HEK293 (cell line): ENCODE measurements around the gene ACSM6.

ENCODE experiments used
- AEBP2 ChIP-seq: fragments of 450-650 bp; formaldehyde crosslinking; IDR thresholded peaks from 2 replicates; pipeline ENCODE4 v1.5.1; 2016; ENCODE audit warnings: missing biosample characterization, missing genetic modification characterization, borderline replicate concordance
- BCL11B ChIP-seq: fragments of 450-650 bp; formaldehyde crosslinking; IDR thresholded peaks from 2 replicates; pipeline ENCODE4 v1.5.1; 2016; ENCODE audit warnings: low read depth, missing biosample characterization, missing genetic modification characterization
- CTCF ChIP-seq: fragments of 450-650 bp; formaldehyde crosslinking; IDR thresholded peaks from 2 replicates; pipeline ENCODE4 v1.5.1; 2016; ENCODE audit warnings: missing biosample characterization, missing genetic modification characterization
- ELK4 ChIP-seq: IDR thresholded peaks from 2 replicates; pipeline ENCODE4 v1.6.1; 2011; ENCODE audit warnings: mild to moderate bottlenecking, low read depth, low read length, borderline replicate concordance
- GFI1B ChIP-seq: fragments of 450-650 bp; formaldehyde crosslinking; IDR thresholded peaks from 2 replicates; pipeline ENCODE4 v1.5.1; 2016; ENCODE audit warnings: missing biosample characterization, missing genetic modification characterization
- HOXC10 ChIP-seq: sonication (generic); formaldehyde crosslinking; IDR thresholded peaks from 2 replicates; pipeline ENCODE4 v1.8.1; 2023; ENCODE audit warnings: mild to moderate bottlenecking, missing genetic modification reagents
- HOXD13 ChIP-seq: sonication (generic); formaldehyde crosslinking; IDR thresholded peaks from 2 replicates; pipeline ENCODE4 v1.8.0; 2022; ENCODE audit warnings: missing genetic modification reagents, borderline replicate concordance
- INSM2 ChIP-seq: fragments of 450-650 bp; formaldehyde crosslinking; IDR thresholded peaks from 2 replicates; pipeline ENCODE4 v1.5.1; 2016; ENCODE audit warnings: missing biosample characterization, missing genetic modification characterization
- KLF8 ChIP-seq: fragments of 450-650 bp; formaldehyde crosslinking; IDR thresholded peaks from 2 replicates; pipeline ENCODE4 v1.5.1; 2016; ENCODE audit warnings: missing biosample characterization, missing genetic modification characterization
- PATZ1 ChIP-seq: fragments of 450-650 bp; formaldehyde crosslinking; IDR thresholded peaks from 2 replicates; pipeline ENCODE4 v1.5.1; 2016; ENCODE audit warnings: missing biosample characterization, missing genetic modification characterization
- PRDM10 ChIP-seq: fragments of 450-650 bp; formaldehyde crosslinking; IDR thresholded peaks from 2 replicates; pipeline ENCODE4 v1.5.1; 2016; ENCODE audit warnings: missing biosample characterization, missing genetic modification characterization
- SP3 ChIP-seq: fragments of 450-650 bp; formaldehyde crosslinking; IDR thresholded peaks from 2 replicates; pipeline ENCODE4 v1.5.1; 2016; ENCODE audit warnings: missing biosample characterization, missing genetic modification characterization
- TRIM28 ChIP-seq: IDR thresholded peaks from 2 replicates; pipeline ENCODE4 v1.6.1; 2011; ENCODE audit warnings: low read length, control low read depth, borderline replicate concordance
- ZBTB44 ChIP-seq: fragments of 450-650 bp; IDR thresholded peaks from 2 replicates; pipeline ENCODE4 v1.5.1; 2018; ENCODE audit warnings: missing biosample characterization, mild to moderate bottlenecking, missing genetic modification characterization
- ZFP37 ChIP-seq: fragments of 450-650 bp; formaldehyde crosslinking; IDR thresholded peaks from 2 replicates; pipeline ENCODE4 v1.5.1; 2016; ENCODE audit warnings: missing biosample characterization, missing genetic modification characterization
- ZNF138 ChIP-seq: fragments of 450-650 bp; formaldehyde crosslinking; IDR thresholded peaks from 2 replicates; pipeline ENCODE4 v1.5.1; 2016; ENCODE audit warnings: missing biosample characterization, missing genetic modification characterization, borderline replicate concordance
- ZNF362 ChIP-seq: fragments of 450-650 bp; formaldehyde crosslinking; IDR thresholded peaks from 2 replicates; pipeline ENCODE4 v1.5.1; 2016; ENCODE audit warnings: missing biosample characterization, missing genetic modification characterization
- ZNF398 ChIP-seq: fragments of 450-650 bp; formaldehyde crosslinking; IDR thresholded peaks from 2 replicates; pipeline ENCODE4 v1.5.1; 2017; ENCODE audit warnings: missing biosample characterization, missing genetic modification characterization
- ZNF423 ChIP-seq: fragments of 450-650 bp; formaldehyde crosslinking; IDR thresholded peaks from 2 replicates; pipeline ENCODE4 v1.5.1; 2016; ENCODE audit warnings: missing biosample characterization, missing genetic modification characterization
- ZNF433 ChIP-seq: fragments of 450-650 bp; formaldehyde crosslinking; IDR thresholded peaks from 2 replicates; pipeline ENCODE4 v1.5.1; 2016; ENCODE audit warnings: missing biosample characterization, missing genetic modification characterization, low read depth
- ZNF664 ChIP-seq: fragments of 450-650 bp; formaldehyde crosslinking; IDR thresholded peaks from 2 replicates; pipeline ENCODE4 v1.5.1; 2016; ENCODE audit warnings: missing biosample characterization, missing genetic modification characterization
- ZNF785 ChIP-seq: fragments of 450-650 bp; formaldehyde crosslinking; IDR thresholded peaks from 2 replicates; pipeline ENCODE4 v1.5.1; 2016; ENCODE audit warnings: missing biosample characterization, missing genetic modification characterization
- ZNF830 ChIP-seq: fragments of 450-650 bp; IDR thresholded peaks from 2 replicates; pipeline ENCODE4 v1.5.0; 2018; ENCODE audit warnings: missing biosample characterization, missing genetic modification characterization, low read depth, mild to moderate bottlenecking, moderate library complexity

ACSM6 gene

GRCh38 chr10:95266674-95267095 is 72.6 kb downstream of the ACSM6 start (continued):
- no peak for TF ChIP-seq HOXC10 (CRISPR knock-in tag)
- TF ChIP-seq SP3 (tag by site-specific recombination): no peak
- TF ChIP-seq HOXD13: no peak
- TF ChIP-seq PRDM10 (tag by site-specific recombination): 0 out of 2 replicates have a peak, but pooled peaks have one; percentile 8
- no peak for TF ChIP-seq PATZ1 (tag by site-specific recombination)
- no peak for TF ChIP-seq CTCF (tag by site-specific recombination)
- TF ChIP-seq ZBTB44 (tag by site-specific recombination): no peak
- no peak for TF ChIP-seq KLF8
- no peak for TF ChIP-seq AEBP2
- TF ChIP-seq ZNF664 (tag by site-specific recombination): no peak; the same call in 1 of the 2 replicates
- no peak for TF ChIP-seq ZNF830
- no peak for TF ChIP-seq GFI1B (tag by site-specific recombination)
- TF ChIP-seq ZNF433 (tag by site-specific recombination): no peak
- no peak for TF ChIP-seq ZNF785 (tag by site-specific recombination)
- TF ChIP-seq ZNF138 (tag by site-specific recombination): no peak
- TF ChIP-seq ELK4: no peak
- no peak for TF ChIP-seq ZNF423 (tag by site-specific recombination)
- TF ChIP-seq ZFP37 (tag by site-specific recombination): no peak
- TF ChIP-seq ZNF362 (tag by site-specific recombination): no peak
- no peak for TF ChIP-seq ZNF398 (tag by site-specific recombination)
- TF ChIP-seq INSM2 (tag by site-specific recombination): peak; percentile 87
- TF ChIP-seq BCL11B (tag by site-specific recombination): no peak
- TF ChIP-seq TRIM28: peak; percentile 20; the same call in 1 of the 2 replicates
